GM12874 (cell line): ENCODE results near the gene FARSB.
A peak's percentile ranks its signal among the peaks of the same experiment; 100 is the strongest.

ENCODE experiments used
- CTCF ChIP-seq: IDR thresholded peaks from 2 replicates; pipeline ENCODE4 v1.5.1; 2011; ENCODE audit warnings: low read depth, mild to moderate bottlenecking, control low read depth, low read length, moderate library complexity; ENCODE audit not compliant: insufficient read depth

The FARSB gene

GRCh38 chr2:222655787-222656525 lies at the start of gene FARSB:
Gene FARSB, minus strand, starts transcription at chr2:222656092. Its CDS starts 19 bp downstream, at chr2:222656073.
- TF ChIP-seq CTCF, result no peak

- TF ChIP-seq CTCF, result no peak
These were observed 48.0 kb upstream of the FARSB start for GRCh38 chr2:222703886-222704285.

GRCh38 chr2:222703091-222703490 lies 47.2 kb upstream of the FARSB start:
- TF ChIP-seq CTCF, result no peak

GRCh38 chr2:222701721-222702131 lies 45.8 kb upstream of the FARSB start:
- no peak for TF ChIP-seq CTCF

GRCh38 chr2:222701233-222701632 lies 45.3 kb upstream of the FARSB start:
- no peak for TF ChIP-seq CTCF

- no peak for TF ChIP-seq CTCF
These were observed 42.4 kb upstream of the FARSB start for GRCh38 chr2:222698276-222698675.

GRCh38 chr2:222693837-222694236 lies 37.9 kb upstream of the FARSB start:
- 0 out of 2 replicates have a peak, but pooled peaks have one; percentile 8 for TF ChIP-seq CTCF
